Measurements from ENCODE around the gene FBL. TPM values are rescaled to one million over a fixed set of nuclear protein-coding genes. Genes with fewer than 3 reads are reported as not detected.

Gene FBL
- total RNA-seq, 1 experiment from 2014 or later, result 554 TPM

DNA sequence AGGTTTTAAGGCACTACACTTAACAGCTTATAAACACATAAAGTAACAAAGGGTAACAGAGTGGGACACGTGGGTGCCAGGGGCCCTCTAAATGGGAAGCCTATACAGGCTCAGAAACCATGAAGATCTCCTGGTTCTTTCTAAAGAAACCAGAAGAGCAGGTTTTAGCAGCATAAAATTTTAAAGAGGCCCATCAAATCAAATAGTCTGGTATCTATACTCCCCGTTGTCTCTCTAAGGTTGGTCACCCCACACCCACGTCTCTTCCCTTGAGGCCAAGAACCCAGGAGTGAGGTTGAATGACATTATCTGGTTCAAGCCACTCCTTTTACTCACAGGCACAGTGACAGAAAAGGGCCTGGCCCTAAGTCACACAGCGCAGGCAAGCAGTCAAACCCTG, 7.6 kb downstream of the FBL start:
- Histone ChIP-seq H3K9ac (ENCODE audit: low read length) (no peak overlapping the region), H3K4me2 (ENCODE audit: low read length) (no peak overlapping the region), H3K9me3 (ENCODE audit: control insufficient read depth in 1 of 2, insufficient read depth in 1 of 2, low read depth in 1 of 2, low read length in 2 of 2) (no peaks in the 10 kb centered on the region), H4K20me1 (ENCODE audit: insufficient read depth) (peaks cover 17% of the 10 kb centered on the region; the same call in 1 of the 2 replicates), H3K4me3 (replicated peaks in 1 of 2; ENCODE audit: low read depth in 1 of 2, low read length in 2 of 2) (no peak overlapping the region), H3K9me2 (ENCODE audit: insufficient read depth) (no peaks in the 10 kb centered on the region), H2AFZ (ENCODE audit: low read depth, low read length, poor library complexity, severe bottlenecking) (no peak overlapping the region), H3K79me2 (ENCODE audit: insufficient read depth, low read length) (peaks cover 77% of the 10 kb centered on the region), H3K4me1 (ENCODE audit: control insufficient read depth in 1 of 2, insufficient read depth in 2 of 2, low read length in 2 of 2) (peaks cover 9 to 11% of the 10 kb centered on the region in 2 experiments; a peak in 3 of 4 replicates), H3K27ac (ENCODE audit: low read depth, low read length) (no peak overlapping the region), H3K27me3 (ENCODE audit: insufficient read depth, low read length) (no peaks in the 10 kb centered on the region), H3K36me3 (ENCODE audit: control insufficient read depth in 1 of 2, insufficient read depth in 2 of 2, low read length in 2 of 2) (peaks cover 52 to 68% of the 10 kb centered on the region in 2 experiments)
- ChIA-PET CTCF (no interaction called here), POLR2A (no interaction called here), RAD21 (ENCODE audit: low non-redundant PET in 1 of 2, low total read pairs in 2 of 2, uncharacterized antibody in 2 of 2, unreplicated experiment in 2 of 2) (no interaction called here)
- no TSS peak for BruUV-seq (replicated peaks)
- TF ChIP-seq POLR2A (IDR thresholded peaks at IDR 0.05; ENCODE audit: borderline replicate concordance, extremely low read depth, insufficient read depth, insufficient read length), result no peak
- no peak for TF ChIP-seq YY1 (IDR thresholded peaks at IDR 0.05; ENCODE audit: extremely low read depth, insufficient replicate concordance, low read depth, low read length)
- TF ChIP-seq FOSL1 (IDR thresholded peaks at IDR 0.05; ENCODE audit: low read depth), result no peak
- no peak for TF ChIP-seq CBX3 (IDR thresholded peaks at IDR 0.05; ENCODE audit: low read depth)
- TF ChIP-seq ZNF274 (IDR thresholded peaks at IDR 0.05; ENCODE audit: low read depth, low read length), result no peak
- TF ChIP-seq ELF1 (IDR thresholded peaks at IDR 0.05; ENCODE audit: borderline replicate concordance, low read depth), result no peak
- no peak for TF ChIP-seq TCF7L2 (IDR thresholded peaks at IDR 0.05; ENCODE audit: borderline replicate concordance, extremely low read depth, insufficient read depth, insufficient read length)
- TF ChIP-seq, protein P1, sequence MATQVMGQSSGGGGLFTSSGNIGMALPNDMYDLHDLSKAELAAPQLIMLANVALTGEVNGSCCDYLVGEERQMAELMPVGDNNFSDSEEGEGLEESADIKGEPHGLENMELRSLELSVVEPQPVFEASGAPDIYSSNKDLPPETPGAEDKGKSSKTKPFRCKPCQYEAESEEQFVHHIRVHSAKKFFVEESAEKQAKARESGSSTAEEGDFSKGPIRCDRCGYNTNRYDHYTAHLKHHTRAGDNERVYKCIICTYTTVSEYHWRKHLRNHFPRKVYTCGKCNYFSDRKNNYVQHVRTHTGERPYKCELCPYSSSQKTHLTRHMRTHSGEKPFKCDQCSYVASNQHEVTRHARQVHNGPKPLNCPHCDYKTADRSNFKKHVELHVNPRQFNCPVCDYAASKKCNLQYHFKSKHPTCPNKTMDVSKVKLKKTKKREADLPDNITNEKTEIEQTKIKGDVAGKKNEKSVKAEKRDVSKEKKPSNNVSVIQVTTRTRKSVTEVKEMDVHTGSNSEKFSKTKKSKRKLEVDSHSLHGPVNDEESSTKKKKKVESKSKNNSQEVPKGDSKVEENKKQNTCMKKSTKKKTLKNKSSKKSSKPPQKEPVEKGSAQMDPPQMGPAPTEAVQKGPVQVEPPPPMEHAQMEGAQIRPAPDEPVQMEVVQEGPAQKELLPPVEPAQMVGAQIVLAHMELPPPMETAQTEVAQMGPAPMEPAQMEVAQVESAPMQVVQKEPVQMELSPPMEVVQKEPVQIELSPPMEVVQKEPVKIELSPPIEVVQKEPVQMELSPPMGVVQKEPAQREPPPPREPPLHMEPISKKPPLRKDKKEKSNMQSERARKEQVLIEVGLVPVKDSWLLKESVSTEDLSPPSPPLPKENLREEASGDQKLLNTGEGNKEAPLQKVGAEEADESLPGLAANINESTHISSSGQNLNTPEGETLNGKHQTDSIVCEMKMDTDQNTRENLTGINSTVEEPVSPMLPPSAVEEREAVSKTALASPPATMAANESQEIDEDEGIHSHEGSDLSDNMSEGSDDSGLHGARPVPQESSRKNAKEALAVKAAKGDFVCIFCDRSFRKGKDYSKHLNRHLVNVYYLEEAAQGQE (IDR thresholded peaks at IDR 0.05; ENCODE audit: low read depth), result no peak
- no peak for TF ChIP-seq POLR2AphosphoS5 (IDR thresholded peaks at IDR 0.05; ENCODE audit: low read depth, low read length)
- ATAC-seq (no peak), DNase-seq (ENCODE audit: low read depth, low spot score) (no peak)
- intact Hi-C loops (cut with micrococcal nuclease), result no loop called here

Measured in HCT116 (cell line).